ENCODE measurements around the gene PLA2G2D.

PLA2G2D gene

GRCh38 chr1:20125100-20125499, 5.8 kb upstream of the PLA2G2D start:
- H3K27me3 ChIP-seq (ENCODE audit: insufficient read depth, poor library complexity, severe bottlenecking) = no peaks in the 10 kb centered on the region
- H3K27ac ChIP-seq (replicated peaks) = no peak overlapping the region
- DNase-seq (ENCODE audit: low read depth in 1 of 2, low spot score in 1 of 2) = no peak
- TF ChIP-seq, protein P1, sequence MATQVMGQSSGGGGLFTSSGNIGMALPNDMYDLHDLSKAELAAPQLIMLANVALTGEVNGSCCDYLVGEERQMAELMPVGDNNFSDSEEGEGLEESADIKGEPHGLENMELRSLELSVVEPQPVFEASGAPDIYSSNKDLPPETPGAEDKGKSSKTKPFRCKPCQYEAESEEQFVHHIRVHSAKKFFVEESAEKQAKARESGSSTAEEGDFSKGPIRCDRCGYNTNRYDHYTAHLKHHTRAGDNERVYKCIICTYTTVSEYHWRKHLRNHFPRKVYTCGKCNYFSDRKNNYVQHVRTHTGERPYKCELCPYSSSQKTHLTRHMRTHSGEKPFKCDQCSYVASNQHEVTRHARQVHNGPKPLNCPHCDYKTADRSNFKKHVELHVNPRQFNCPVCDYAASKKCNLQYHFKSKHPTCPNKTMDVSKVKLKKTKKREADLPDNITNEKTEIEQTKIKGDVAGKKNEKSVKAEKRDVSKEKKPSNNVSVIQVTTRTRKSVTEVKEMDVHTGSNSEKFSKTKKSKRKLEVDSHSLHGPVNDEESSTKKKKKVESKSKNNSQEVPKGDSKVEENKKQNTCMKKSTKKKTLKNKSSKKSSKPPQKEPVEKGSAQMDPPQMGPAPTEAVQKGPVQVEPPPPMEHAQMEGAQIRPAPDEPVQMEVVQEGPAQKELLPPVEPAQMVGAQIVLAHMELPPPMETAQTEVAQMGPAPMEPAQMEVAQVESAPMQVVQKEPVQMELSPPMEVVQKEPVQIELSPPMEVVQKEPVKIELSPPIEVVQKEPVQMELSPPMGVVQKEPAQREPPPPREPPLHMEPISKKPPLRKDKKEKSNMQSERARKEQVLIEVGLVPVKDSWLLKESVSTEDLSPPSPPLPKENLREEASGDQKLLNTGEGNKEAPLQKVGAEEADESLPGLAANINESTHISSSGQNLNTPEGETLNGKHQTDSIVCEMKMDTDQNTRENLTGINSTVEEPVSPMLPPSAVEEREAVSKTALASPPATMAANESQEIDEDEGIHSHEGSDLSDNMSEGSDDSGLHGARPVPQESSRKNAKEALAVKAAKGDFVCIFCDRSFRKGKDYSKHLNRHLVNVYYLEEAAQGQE (IDR thresholded peaks at IDR 0.05; ENCODE audit: insufficient replicate concordance, low read depth) = no peak
- TF ChIP-seq GABPA (IDR thresholded peaks at IDR 0.05; ENCODE audit: low read depth) (no peak), POLR2AphosphoS5 (IDR thresholded peaks at IDR 0.05; ENCODE audit: low read depth) (no peak), SPI1 (IDR thresholded peaks at IDR 0.05; ENCODE audit: borderline replicate concordance, low read depth) (no peak), CTCF (IDR thresholded peaks at IDR 0.05; ENCODE audit: insufficient read depth, low read length) (no peak)
- H3K4me3 ChIP-seq (replicated peaks; ENCODE audit: insufficient read depth, low read length) = no peak overlapping the region

DNA sequence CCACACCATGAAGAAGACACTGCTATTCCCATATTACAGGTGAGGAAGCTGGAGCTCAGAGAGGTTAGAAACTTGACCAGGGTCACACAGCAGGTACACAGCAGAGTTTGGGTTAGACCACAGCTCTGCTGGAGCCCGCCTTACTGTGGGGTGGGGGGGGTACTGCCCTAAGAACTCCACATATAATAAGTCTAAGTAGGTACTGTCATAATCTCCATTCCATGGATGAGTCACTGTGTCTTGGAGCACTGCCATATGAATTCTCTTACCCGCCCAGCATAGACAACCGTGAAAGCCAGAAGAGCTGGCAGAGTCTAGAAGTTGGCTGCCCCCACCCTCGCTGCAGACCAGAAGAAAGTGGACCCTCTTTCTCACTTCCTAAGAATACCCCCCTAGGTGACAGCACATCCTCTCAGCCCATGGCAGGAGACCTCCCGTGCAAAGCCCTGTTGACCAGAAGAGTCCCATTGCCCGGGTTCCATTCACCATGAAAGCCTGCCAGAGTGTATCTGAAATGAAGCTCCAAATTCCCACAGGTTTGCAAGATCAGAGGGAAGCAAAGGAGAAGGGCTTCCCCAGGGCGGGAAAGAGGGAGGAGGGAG, 5.2 kb upstream of the PLA2G2D start:
- Histone ChIP-seq H3K27me3 (ENCODE audit: insufficient read depth, poor library complexity, severe bottlenecking) (no peaks in the 10 kb centered on the region), H3K4me3 (replicated peaks; ENCODE audit: insufficient read depth, low read length) (no peak overlapping the region), H3K27ac (replicated peaks) (no peak overlapping the region)
- TF ChIP-seq SPI1 (IDR thresholded peaks at IDR 0.05; ENCODE audit: borderline replicate concordance, low read depth) (no peak), CTCF (IDR thresholded peaks at IDR 0.05; ENCODE audit: insufficient read depth, low read length) (no peak), GABPA (IDR thresholded peaks at IDR 0.05; ENCODE audit: low read depth) (no peak), POLR2AphosphoS5 (IDR thresholded peaks at IDR 0.05; ENCODE audit: low read depth) (no peak)
- TF ChIP-seq, protein P1 (IDR thresholded peaks at IDR 0.05; ENCODE audit: insufficient replicate concordance, low read depth) = no peak
- DNase-seq (ENCODE audit: low read depth in 1 of 2, low spot score in 1 of 2) = no peak

DNA sequence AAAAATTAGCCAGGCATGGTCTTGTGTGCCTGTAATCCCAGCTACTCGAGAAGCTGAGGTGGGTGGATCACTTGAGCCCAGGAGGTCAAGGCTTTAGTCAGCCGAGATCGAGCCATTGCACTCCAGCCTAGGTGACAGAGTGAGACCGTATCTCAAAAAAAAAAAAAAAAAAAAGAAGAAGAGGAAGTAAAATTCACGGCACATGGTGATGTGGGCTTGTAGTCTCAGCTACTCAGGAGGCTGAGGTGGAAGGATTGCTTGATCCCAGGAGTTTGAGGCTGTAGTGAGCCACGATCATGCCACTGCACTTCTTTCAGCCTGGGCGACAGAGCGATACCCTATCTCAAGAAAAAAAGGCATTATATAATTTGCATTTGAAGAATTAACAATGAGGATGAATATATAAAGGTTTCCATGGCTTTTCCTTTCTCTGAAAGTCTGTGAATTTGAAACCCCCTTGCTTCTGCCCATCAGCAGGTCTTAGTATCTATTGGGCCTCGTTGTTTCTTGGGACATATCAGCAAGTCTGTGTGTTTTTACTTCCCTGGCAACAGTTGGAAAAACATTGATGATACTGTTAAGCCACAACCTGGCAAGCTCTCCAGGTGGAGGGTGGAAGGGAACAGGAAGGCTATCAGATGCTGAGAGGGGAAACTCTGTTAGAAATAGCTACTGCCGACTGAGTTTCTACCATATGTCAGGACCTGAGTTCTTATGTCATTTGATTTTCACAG, 4.6 kb upstream of the PLA2G2D start:
- TF ChIP-seq CTCF (IDR thresholded peaks at IDR 0.05; ENCODE audit: insufficient read depth, low read length) = no peak
- no peak for TF ChIP-seq POLR2AphosphoS5 (IDR thresholded peaks at IDR 0.05; ENCODE audit: low read depth)
- no peak for DNase-seq (ENCODE audit: low read depth in 1 of 2, low spot score in 1 of 2)
- Histone ChIP-seq H3K27me3 (ENCODE audit: insufficient read depth, poor library complexity, severe bottlenecking) (no peaks in the 10 kb centered on the region), H3K4me3 (replicated peaks; ENCODE audit: insufficient read depth, low read length) (no peak overlapping the region), H3K27ac (replicated peaks) (no peak overlapping the region)

All from HL-60 (cell line).